GM12878 (cell line): ENCODE measurements around the gene ORC4. TPM values are rescaled to one million over a fixed set of nuclear protein-coding genes. Genes with fewer than 3 reads are reported as not detected.
A peak's percentile ranks its signal among the peaks of the same experiment; 100 is the strongest.

ENCODE experiments used
- ATF7 ChIP-seq: fragments of 450-650 bp; IDR thresholded peaks from 2 replicates; pipeline ENCODE4 v1.6.1; 2016; ENCODE audit warnings: low read depth, mild to moderate bottlenecking
- BACH1 ChIP-seq: fragments of 450-650 bp; IDR thresholded peaks from 2 replicates; pipeline ENCODE4 v1.6.1; 2017; ENCODE audit warnings: mild to moderate bottlenecking, borderline replicate concordance
- CBX3 ChIP-seq: fragments of 200-600 bp; sonication (generic); IDR thresholded peaks from 2 replicates; pipeline ENCODE4 v1.6.1; 2016; ENCODE audit warnings: low read depth, borderline replicate concordance
- CBX5 ChIP-seq: sonication (generic); IDR thresholded peaks from 2 replicates; pipeline ENCODE4 v1.6.1; 2016; ENCODE audit warnings: low read depth, moderate library complexity, mild to moderate bottlenecking, inconsistent platforms
- CEBPB ChIP-seq, 2 experiments: fragments of 150-350 bp in 1 of 2; IDR thresholded peaks; 2 replicates each; pipeline ENCODE4 v1.6.1; 2012 to 2014; ENCODE audit warnings: low read depth in 2 of 2, low read length in 2 of 2, borderline replicate concordance in 1 of 2, inconsistent platforms in 1 of 2
- HCFC1 ChIP-seq: fragments of 150-350 bp; IDR thresholded peaks from 2 replicates; pipeline ENCODE4 v1.6.1; 2014; ENCODE audit warnings: low read length
- HDAC6 ChIP-seq: fragments of 200-600 bp; sonication (generic); IDR thresholded peaks from one replicate; pipeline ENCODE4 v1.8.0; 2017; ENCODE audit warnings: antibody characterized with exemption; ENCODE audit not compliant: unreplicated experiment
- NR2F1 ChIP-seq: fragments of 450-650 bp; conservative IDR thresholded peaks from 2 replicates; pipeline ENCODE4 v1.6.1; 2017; ENCODE audit warnings: mild to moderate bottlenecking
- POLR2A ChIP-seq: IDR thresholded peaks from 2 replicates; pipeline ENCODE4 v1.6.1; 2011; ENCODE audit warnings: low read depth, mild to moderate bottlenecking, low read length
- RBBP5 ChIP-seq: fragments of 200-600 bp; sonication (generic); conservative IDR thresholded peaks from 2 replicates; pipeline ENCODE4 v1.6.1; 2016
- RELA ChIP-seq: fragments of 450-650 bp; IDR thresholded peaks from 2 replicates; pipeline ENCODE4 v1.8.0; 2014; ENCODE audit warnings: borderline replicate concordance; ENCODE audit not compliant: partially characterized antibody
- RUNX3 ChIP-seq: IDR thresholded peaks from 2 replicates; pipeline ENCODE4 v1.6.1; 2012; ENCODE audit warnings: low read length, inconsistent platforms
- SMAD1 ChIP-seq: fragments of 450-650 bp; IDR thresholded peaks from 2 replicates; pipeline ENCODE4 v1.6.1; 2018; ENCODE audit warnings: mild to moderate bottlenecking, low read depth; ENCODE audit not compliant: partially characterized antibody
- SMARCA5 ChIP-seq: fragments of 450-650 bp; IDR thresholded peaks from 2 replicates; pipeline ENCODE4 v1.6.1; 2017; ENCODE audit warnings: mild to moderate bottlenecking
- TAF1 ChIP-seq: IDR thresholded peaks from 2 replicates; pipeline ENCODE4 v1.6.1; 2011; ENCODE audit warnings: mild to moderate bottlenecking, low read depth, low read length, borderline replicate concordance
- YBX1 ChIP-seq: fragments of 450-650 bp; IDR thresholded peaks from 2 replicates; pipeline ENCODE4 v1.6.1; 2016; ENCODE audit warnings: antibody characterized with exemption
- polyA plus RNA-seq, 11 experiments: library from polyadenylated mRNA; depleted of rRNA in 4 of 11; unstranded in 6 of 11; stranded (reverse) in 5 of 11; fragments of >200 nt; fragmentation: Nextera tagmentation in 4 of 11; fragmentation: Illumina TruSeq in 1 of 11; extraction: Ambion mirVana in 4 of 11; extraction: Trizol in 1 of 11; gene quantifications; 1 replicate in 1 of 11; 2 replicates in 10 of 11; pipeline versions ENCODE4 v1.2.1 to v1.2.3, GENCODE V29; 2011 to 2016; ENCODE audit warnings: inconsistent platforms in 2 of 11, missing spikeins in 2 of 11, low read depth in 1 of 11
- total RNA-seq, 4 experiments: library from RNA; depleted of rRNA in 3 of 4; stranded (reverse); fragments of >200 nt in 3 of 4; fragmentation: Illumina TruSeq in 1 of 4; extraction: Trizol in 1 of 4; gene quantifications; 2 replicates each; pipeline versions ENCODE4 v1.2.1 to v1.2.3, GENCODE V29; 2013 to 2021
- TF ChIP-seq, protein P1 (sequence below): fragments of 450-650 bp; formaldehyde crosslinking; IDR thresholded peaks from 2 replicates; pipeline ENCODE4 v1.4.0; 2022; ENCODE audit warnings: mild to moderate bottlenecking, moderate library complexity
- TF ChIP-seq, protein P2 (sequence below): IDR thresholded peaks from 2 replicates; pipeline ENCODE4 v1.6.1; 2011; ENCODE audit warnings: borderline replicate concordance, low read depth, mild to moderate bottlenecking, moderate library complexity, mixed read lengths, low read length; ENCODE audit not compliant: insufficient read depth; ENCODE audit errors: extremely low read length
- TF ChIP-seq, protein P3 (sequence below): IDR thresholded peaks from 2 replicates; pipeline ENCODE4 v1.6.1; 2012; ENCODE audit warnings: low read depth, low read length, improper control_type of control experiment
- TF ChIP-seq, protein P4 (sequence below): IDR thresholded peaks from 2 replicates; pipeline ENCODE4 v1.6.1; 2011; ENCODE audit warnings: mild to moderate bottlenecking, low read depth, low read length, moderate library complexity; ENCODE audit not compliant: insufficient replicate concordance
- TF ChIP-seq, protein P5 (sequence below): fragments of 450-650 bp; IDR thresholded peaks from 2 replicates; pipeline ENCODE4 v1.6.1; 2017; ENCODE audit warnings: low read depth, mild to moderate bottlenecking, moderate library complexity

ORC4 gene
- total and polyA plus RNA-seq, 10 of the 15 experiments (the other 5 are each of a cell fraction or from before 2014, with no cell fraction given): 25.7 to 71.3 (median 52.1) TPM

DNA sequence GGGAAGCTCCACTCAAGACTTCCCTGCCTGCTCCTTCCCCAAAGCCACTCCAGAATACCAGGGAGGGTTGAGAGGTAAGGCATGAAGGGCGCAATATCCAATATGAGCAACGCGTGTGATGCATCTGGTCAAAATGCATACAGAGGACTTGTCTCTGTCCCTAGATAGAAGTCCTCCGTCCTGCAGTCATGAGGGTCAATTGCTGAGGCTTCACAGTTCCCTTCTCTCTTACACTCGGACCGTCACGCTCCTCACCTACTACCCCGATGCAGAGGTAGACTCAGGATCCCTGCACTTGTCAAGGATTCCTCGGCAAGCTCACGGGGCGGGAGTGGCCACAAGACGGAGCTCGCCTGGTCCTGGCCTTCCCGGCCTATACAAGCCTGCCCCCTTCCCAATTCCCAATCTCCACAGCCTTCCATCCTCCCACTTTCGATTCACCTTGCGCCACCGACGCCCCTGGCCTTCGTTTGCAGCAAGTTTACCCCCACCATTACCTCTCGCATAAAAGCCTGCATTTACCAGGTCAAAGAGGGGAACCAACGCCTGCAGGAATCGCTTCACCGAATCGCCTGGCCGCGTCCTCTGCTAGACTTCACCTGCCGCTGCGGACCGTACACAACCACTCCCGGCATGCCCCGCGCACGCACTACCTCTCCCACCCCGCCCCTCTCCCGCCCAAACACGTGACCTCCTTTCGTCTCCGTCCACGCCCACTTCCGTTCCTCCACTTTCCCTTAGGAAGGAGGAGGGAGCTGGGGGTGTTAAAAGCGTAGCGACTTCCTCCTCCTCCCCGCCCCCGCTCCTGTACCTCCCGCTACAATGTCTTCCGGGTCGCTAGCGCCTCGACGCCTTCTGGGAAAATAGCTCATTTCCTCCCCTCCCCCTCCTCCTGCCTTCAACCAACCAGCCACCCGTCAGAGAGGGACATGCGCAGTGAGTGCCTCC is at the start of gene ORC4 (continued):
- peak; percentile 82 for TF ChIP-seq ATF7
- peak; percentile 27; the same call in 1 of the 2 replicates for TF ChIP-seq TAF1
- TF ChIP-seq, protein P1, sequence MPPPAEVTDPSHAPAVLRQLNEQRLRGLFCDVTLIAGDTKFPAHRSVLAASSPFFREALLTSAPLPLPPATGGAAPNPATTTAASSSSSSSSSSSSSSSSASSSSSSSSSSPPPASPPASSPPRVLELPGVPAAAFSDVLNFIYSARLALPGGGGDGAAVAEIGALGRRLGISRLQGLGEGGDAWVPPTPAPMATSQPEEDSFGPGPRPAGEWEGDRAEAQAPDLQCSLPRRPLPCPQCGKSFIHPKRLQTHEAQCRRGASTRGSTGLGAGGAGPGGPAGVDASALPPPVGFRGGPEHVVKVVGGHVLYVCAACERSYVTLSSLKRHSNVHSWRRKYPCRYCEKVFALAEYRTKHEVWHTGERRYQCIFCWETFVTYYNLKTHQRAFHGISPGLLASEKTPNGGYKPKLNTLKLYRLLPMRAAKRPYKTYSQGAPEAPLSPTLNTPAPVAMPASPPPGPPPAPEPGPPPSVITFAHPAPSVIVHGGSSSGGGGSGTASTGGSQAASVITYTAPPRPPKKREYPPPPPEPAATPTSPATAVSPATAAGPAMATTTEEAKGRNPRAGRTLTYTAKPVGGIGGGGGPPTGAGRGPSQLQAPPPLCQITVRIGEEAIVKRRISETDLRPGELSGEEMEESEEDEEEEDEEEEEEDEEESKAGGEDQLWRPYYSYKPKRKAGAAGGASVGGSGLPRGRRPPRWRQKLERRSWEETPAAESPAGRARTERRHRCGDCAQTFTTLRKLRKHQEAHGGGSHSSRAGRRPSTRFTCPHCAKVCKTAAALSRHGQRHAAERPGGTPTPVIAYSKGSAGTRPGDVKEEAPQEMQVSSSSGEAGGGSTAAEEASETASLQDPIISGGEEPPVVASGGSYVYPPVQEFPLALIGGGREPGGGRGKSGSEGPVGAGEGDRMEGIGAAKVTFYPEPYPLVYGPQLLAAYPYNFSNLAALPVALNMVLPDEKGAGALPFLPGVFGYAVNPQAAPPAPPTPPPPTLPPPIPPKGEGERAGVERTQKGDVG: no peak
- TF ChIP-seq SMAD1: peak; percentile 44
- TF ChIP-seq RUNX3: peak; percentile 28
- TF ChIP-seq, protein P2, sequence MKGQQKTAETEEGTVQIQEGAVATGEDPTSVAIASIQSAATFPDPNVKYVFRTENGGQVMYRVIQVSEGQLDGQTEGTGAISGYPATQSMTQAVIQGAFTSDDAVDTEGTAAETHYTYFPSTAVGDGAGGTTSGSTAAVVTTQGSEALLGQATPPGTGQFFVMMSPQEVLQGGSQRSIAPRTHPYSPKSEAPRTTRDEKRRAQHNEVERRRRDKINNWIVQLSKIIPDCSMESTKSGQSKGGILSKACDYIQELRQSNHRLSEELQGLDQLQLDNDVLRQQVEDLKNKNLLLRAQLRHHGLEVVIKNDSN: peak; percentile 86
- TF ChIP-seq, protein P3, sequence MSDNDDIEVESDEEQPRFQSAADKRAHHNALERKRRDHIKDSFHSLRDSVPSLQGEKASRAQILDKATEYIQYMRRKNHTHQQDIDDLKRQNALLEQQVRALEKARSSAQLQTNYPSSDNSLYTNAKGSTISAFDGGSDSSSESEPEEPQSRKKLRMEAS: no peak; the same call in none of the 2 replicates
- 0 out of 2 replicates have a peak, but pooled peaks have one; percentile 15 for TF ChIP-seq YBX1
- TF ChIP-seq CBX5: peak; percentile 89; the same call in 1 of the 2 replicates
- TF ChIP-seq, protein P4, sequence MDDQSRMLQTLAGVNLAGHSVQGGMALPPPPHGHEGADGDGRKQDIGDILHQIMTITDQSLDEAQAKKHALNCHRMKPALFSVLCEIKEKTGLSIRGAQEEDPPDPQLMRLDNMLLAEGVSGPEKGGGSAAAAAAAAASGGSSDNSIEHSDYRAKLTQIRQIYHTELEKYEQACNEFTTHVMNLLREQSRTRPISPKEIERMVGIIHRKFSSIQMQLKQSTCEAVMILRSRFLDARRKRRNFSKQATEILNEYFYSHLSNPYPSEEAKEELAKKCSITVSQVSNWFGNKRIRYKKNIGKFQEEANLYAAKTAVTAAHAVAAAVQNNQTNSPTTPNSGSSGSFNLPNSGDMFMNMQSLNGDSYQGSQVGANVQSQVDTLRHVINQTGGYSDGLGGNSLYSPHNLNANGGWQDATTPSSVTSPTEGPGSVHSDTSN: no peak
- no peak for TF ChIP-seq RBBP5
- peak; percentile 78 for TF ChIP-seq HCFC1
- TF ChIP-seq SMARCA5: peak; percentile 36; the same call in 1 of the 2 replicates
- TF ChIP-seq POLR2A: peak; percentile 90
- no peak; the same call in 1 of the 2 replicates for TF ChIP-seq NR2F1
- TF ChIP-seq CBX3: no peak
- TF ChIP-seq CEBPB (IDR thresholded peaks at IDR 0.05; ENCODE audit: borderline replicate concordance in 1 of 2, low read depth in 2 of 2, low read length in 2 of 2): no peak
- TF ChIP-seq HDAC6: no peak
- TF ChIP-seq BACH1: no peak
- TF ChIP-seq, protein P5, sequence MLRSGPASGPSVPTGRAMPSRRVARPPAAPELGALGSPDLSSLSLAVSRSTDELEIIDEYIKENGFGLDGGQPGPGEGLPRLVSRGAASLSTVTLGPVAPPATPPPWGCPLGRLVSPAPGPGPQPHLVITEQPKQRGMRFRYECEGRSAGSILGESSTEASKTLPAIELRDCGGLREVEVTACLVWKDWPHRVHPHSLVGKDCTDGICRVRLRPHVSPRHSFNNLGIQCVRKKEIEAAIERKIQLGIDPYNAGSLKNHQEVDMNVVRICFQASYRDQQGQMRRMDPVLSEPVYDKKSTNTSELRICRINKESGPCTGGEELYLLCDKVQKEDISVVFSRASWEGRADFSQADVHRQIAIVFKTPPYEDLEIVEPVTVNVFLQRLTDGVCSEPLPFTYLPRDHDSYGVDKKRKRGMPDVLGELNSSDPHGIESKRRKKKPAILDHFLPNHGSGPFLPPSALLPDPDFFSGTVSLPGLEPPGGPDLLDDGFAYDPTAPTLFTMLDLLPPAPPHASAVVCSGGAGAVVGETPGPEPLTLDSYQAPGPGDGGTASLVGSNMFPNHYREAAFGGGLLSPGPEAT: peak; percentile 48; the same call in 1 of the 2 replicates
- TF ChIP-seq RELA: peak; percentile 62
